ENCODE data around the gene NFKB2. TPM values are rescaled to one million over a fixed set of nuclear protein-coding genes. Genes with fewer than 3 reads are reported as not detected.

The NFKB2 gene
- total RNA-seq, 1 experiment from 2014 or later, result 64.7 TPM

DNA sequence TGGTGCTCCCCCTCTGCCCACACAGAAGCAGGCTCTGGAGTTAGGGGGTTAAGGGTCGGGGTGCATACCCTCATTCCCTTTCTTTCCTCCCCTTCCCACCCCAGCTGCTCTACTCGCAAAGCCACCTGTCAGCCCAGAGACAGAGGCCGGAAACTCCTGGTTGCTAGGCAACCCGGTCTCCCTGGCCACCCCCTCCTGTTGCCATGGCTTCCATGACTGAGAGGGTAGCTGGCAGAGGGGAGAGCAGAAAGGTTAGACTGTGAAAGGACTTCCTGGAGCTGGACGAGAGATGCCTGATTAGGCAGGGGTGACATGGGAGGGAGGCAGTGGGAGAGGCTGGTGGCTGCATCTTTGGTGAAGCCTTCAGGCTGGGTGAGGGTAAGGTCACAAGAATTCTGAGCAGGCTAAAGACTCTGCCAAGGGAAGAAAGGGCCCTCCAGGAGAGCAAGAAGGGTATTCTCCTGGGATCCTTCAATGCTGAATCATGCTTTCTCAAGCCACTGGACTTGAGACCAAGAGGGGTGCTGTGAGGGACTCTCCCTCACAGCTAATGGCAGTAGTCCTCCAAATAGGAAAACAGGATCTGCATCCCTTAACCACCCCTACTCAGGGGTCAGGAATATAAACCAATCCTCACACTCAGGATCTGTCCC is 17.7 kb downstream of the NFKB2 start:
- no peak for DNase-seq
- H3K27me3 Mint-ChIP-seq (ENCODE audit: unreplicated experiment), result peaks cover 97% of the 10 kb centered on the region
- peaks cover 5% of the 10 kb centered on the region for H3K36me3 Mint-ChIP-seq (ENCODE audit: insufficient read depth, unreplicated experiment)
- intact Hi-C loops (cut with micrococcal nuclease; ENCODE audit: unreplicated experiment), result no loop called here
- H3K9me3 Mint-ChIP-seq (ENCODE audit: low read depth, unreplicated experiment), result no peaks in the 10 kb centered on the region
- TF ChIP-seq, protein P1, sequence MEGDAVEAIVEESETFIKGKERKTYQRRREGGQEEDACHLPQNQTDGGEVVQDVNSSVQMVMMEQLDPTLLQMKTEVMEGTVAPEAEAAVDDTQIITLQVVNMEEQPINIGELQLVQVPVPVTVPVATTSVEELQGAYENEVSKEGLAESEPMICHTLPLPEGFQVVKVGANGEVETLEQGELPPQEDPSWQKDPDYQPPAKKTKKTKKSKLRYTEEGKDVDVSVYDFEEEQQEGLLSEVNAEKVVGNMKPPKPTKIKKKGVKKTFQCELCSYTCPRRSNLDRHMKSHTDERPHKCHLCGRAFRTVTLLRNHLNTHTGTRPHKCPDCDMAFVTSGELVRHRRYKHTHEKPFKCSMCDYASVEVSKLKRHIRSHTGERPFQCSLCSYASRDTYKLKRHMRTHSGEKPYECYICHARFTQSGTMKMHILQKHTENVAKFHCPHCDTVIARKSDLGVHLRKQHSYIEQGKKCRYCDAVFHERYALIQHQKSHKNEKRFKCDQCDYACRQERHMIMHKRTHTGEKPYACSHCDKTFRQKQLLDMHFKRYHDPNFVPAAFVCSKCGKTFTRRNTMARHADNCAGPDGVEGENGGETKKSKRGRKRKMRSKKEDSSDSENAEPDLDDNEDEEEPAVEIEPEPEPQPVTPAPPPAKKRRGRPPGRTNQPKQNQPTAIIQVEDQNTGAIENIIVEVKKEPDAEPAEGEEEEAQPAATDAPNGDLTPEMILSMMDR (IDR thresholded peaks at IDR 0.05; ENCODE audit: unreplicated experiment), result no peak
- no peak overlapping the region for H3K27ac Mint-ChIP-seq (ENCODE audit: unreplicated experiment)
- H3K4me3 Mint-ChIP-seq (ENCODE audit: low read depth, unreplicated experiment), result no peak overlapping the region
- H3K4me1 Mint-ChIP-seq (ENCODE audit: low read depth, unreplicated experiment), result peaks cover 8% of the 10 kb centered on the region
- no TSS peak for BruUV-seq (replicated peaks)
- CTCF ChIA-PET, result interaction anchor here (1.0 to 1.6 kb wide), 2 partner anchors 9 to 10 kb away, joined by 4 to 5 read pairs; no protein-coding TSS in a partner anchor

DNA sequence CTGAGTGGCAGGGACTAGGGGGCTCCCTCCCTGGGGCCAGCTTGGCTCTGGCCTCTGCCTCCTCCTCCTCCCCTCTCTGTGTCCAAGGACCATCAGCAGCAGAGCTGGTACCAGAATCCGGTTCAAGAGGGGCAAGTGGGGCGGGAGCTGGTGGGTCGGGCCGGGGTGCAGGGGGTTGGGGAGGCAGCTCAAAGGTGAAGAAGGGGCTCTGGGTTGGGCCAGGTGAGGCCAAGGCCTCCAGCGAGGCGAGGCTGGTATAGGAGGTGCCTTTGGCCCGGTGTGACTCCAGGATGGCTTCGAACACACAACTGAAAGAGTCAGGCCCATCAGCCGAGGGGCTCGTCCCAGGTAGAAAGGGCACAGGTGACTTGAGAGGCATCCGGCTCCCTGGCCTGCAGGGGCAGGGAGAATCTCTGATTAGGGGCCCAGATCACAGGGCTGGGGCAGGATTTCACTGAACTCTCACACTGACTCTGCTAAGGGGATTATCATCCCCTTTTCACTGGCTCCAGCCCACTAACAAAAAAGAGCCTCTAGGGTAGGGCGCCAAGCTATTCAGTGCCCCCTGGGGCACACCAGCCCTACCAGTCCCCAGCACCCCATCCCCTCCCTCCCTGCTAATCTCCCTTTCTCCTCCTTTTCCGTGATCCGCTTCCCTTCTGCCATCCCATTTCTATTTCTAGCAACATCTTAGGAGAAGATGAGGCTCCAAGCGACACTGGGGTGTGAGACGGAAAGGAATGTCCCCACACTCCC is 18.5 kb downstream of the NFKB2 start:
- Mint-ChIP-seq H3K4me3 (ENCODE audit: low read depth, unreplicated experiment) (no peak overlapping the region), H3K27ac (ENCODE audit: unreplicated experiment) (peak overlapping the region; percentile 44), H3K4me1 (ENCODE audit: low read depth, unreplicated experiment) (peaks cover 8% of the 10 kb centered on the region), H3K36me3 (ENCODE audit: insufficient read depth, unreplicated experiment) (peaks cover under 1% of the 10 kb centered on the region), H3K27me3 (ENCODE audit: unreplicated experiment) (peaks cover 97% of the 10 kb centered on the region), H3K9me3 (ENCODE audit: low read depth, unreplicated experiment) (no peaks in the 10 kb centered on the region)
- no TSS peak for BruUV-seq (replicated peaks)
- intact Hi-C loops (cut with micrococcal nuclease; ENCODE audit: unreplicated experiment), result no loop called here
- CTCF ChIA-PET, result interaction anchor here (1.0 to 1.6 kb wide), 2 partner anchors 9 to 10 kb away, joined by 4 to 5 read pairs; no protein-coding TSS in a partner anchor
- TF ChIP-seq, protein P1 (IDR thresholded peaks at IDR 0.05; ENCODE audit: unreplicated experiment), result no peak
- no peak for DNase-seq

DNA sequence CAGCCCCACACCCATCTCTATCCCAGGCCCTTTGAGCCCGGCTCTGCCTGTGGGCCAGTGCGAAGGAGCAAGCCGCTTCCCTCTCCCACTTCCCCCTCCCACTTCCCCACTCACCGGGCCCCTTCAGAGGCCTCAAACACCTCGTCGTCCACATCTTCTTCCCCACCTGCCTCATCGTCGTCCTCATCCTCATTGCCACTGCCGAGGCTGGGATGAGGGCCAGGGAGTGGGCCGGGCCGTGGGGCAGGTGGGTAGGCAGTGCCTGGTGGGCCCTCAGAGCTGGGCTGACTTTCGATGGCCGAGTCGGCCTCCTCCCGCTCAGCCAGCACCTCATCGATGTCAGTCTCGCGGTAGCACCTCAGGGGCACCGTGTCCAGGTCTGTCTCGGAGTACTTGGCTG is 19.2 kb downstream of the NFKB2 start:
- TF ChIP-seq, protein P1 (IDR thresholded peaks at IDR 0.05; ENCODE audit: unreplicated experiment), result no peak
- CTCF ChIA-PET, result no interaction called here
- Mint-ChIP-seq H3K4me1 (ENCODE audit: low read depth, unreplicated experiment) (peaks cover 8% of the 10 kb centered on the region), H3K4me3 (ENCODE audit: low read depth, unreplicated experiment) (no peak overlapping the region), H3K27me3 (ENCODE audit: unreplicated experiment) (peaks cover 89% of the 10 kb centered on the region), H3K9me3 (ENCODE audit: low read depth, unreplicated experiment) (no peaks in the 10 kb centered on the region), H3K27ac (ENCODE audit: unreplicated experiment) (peak overlapping the region; percentile 44), H3K36me3 (ENCODE audit: insufficient read depth, unreplicated experiment) (peaks cover 8% of the 10 kb centered on the region)
- no peak for DNase-seq
- BruUV-seq (replicated peaks), result no TSS peak
- intact Hi-C loops (cut with micrococcal nuclease; ENCODE audit: unreplicated experiment), result no loop called here

DNA sequence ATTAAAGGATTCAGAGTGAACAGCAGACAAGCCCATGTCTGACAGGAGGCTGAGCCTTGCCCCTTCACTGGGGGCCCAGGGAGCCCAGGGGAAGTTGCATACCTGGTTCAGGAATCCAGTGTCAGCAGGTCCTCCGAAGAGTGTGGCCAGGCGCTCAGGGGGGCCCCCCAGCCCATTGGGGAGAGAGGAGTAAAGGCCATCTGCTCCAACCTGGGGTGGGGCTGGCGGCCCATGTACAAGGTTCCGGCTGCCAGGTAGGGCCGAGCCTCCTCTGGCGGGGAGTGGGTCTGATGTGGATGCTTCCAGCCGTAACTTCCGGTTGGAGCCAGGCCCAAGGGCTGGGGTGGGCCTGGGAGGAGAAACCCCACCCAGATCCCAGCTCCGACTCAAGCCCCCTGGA is 20.8 kb downstream of the NFKB2 start:
- no TSS peak for BruUV-seq (replicated peaks)
- Mint-ChIP-seq H3K4me3 (ENCODE audit: low read depth, unreplicated experiment) (no peak overlapping the region), H3K9me3 (ENCODE audit: low read depth, unreplicated experiment) (no peaks in the 10 kb centered on the region), H3K27me3 (ENCODE audit: unreplicated experiment) (peaks cover 74% of the 10 kb centered on the region), H3K4me1 (ENCODE audit: low read depth, unreplicated experiment) (peaks cover 8% of the 10 kb centered on the region), H3K36me3 (ENCODE audit: insufficient read depth, unreplicated experiment) (peaks cover 24% of the 10 kb centered on the region), H3K27ac (ENCODE audit: unreplicated experiment) (no peak overlapping the region)
- no peak for DNase-seq
- intact Hi-C loops (cut with micrococcal nuclease; ENCODE audit: unreplicated experiment), result no loop called here
- TF ChIP-seq, protein P1 (IDR thresholded peaks at IDR 0.05; ENCODE audit: unreplicated experiment), result no peak
- CTCF ChIA-PET, result no interaction called here

All from Calu3 (cell line).